HG03457 (cell line): ENCODE results near the gene CALN1.
"Not testable (repeated sequence)": the region's sequence is repeated elsewhere in the genome, so short reads cannot be mapped to it uniquely, and the experiment has no call there.

Experiments
- ATAC-seq: cut with Tn5 transposase; IDR thresholded peaks from one replicate; pipeline ENCODE4 v1.9.1; 2021; ENCODE audit warnings: moderate number of reproducible peaks; ENCODE audit not compliant: unreplicated experiment

The CALN1 gene

GRCh38 chr7:72209006-72209405 is 203.1 kb downstream of the CALN1 start:
- ATAC-seq = not testable (repeated sequence)

- ATAC-seq = no peak
Measured at GRCh38 chr7:72196176-72196575, 216.0 kb downstream of the CALN1 start.

GRCh38 chr7:72190919-72191318 is 221.2 kb downstream of the CALN1 start:
- ATAC-seq = no peak

- no peak for ATAC-seq
Measured at GRCh38 chr7:72190146-72190545, 222.0 kb downstream of the CALN1 start.

- no peak for ATAC-seq
Measured at GRCh38 chr7:72187179-72187578, 225.0 kb downstream of the CALN1 start.

- no peak for ATAC-seq
Measured at GRCh38 chr7:72183835-72184234, 228.3 kb downstream of the CALN1 start.

- ATAC-seq = no peak
Measured at GRCh38 chr7:72182036-72182435, 230.1 kb downstream of the CALN1 start.

- ATAC-seq = no peak
Measured at GRCh38 chr7:72176875-72177274, 235.3 kb downstream of the CALN1 start.

- ATAC-seq = no peak
Measured at GRCh38 chr7:72170475-72170874, 241.7 kb downstream of the CALN1 start.

GRCh38 chr7:72163271-72163670 is 248.9 kb downstream of the CALN1 start:
- ATAC-seq = no peak

- ATAC-seq = no peak
Measured at GRCh38 chr7:72161534-72161933, 250.6 kb downstream of the CALN1 start.

GRCh38 chr7:72159911-72160310 is 252.2 kb downstream of the CALN1 start:
- no peak for ATAC-seq

GRCh38 chr7:72156671-72157070 is 255.5 kb downstream of the CALN1 start:
- no peak for ATAC-seq

- ATAC-seq = no peak
Measured at GRCh38 chr7:72153132-72153512, 259.0 kb downstream of the CALN1 start.

- ATAC-seq = no peak
Measured at GRCh38 chr7:72152161-72153131, 259.7 kb downstream of the CALN1 start.

- ATAC-seq = no peak
Measured at GRCh38 chr7:72140566-72140965, 271.6 kb downstream of the CALN1 start.

- no peak for ATAC-seq
Measured at GRCh38 chr7:72127136-72127535, 285.0 kb downstream of the CALN1 start.

GRCh38 chr7:72123913-72124312 is 288.2 kb downstream of the CALN1 start:
- no peak for ATAC-seq

GRCh38 chr7:72118366-72118765 is 293.8 kb downstream of the CALN1 start:
- no peak for ATAC-seq

- ATAC-seq = no peak
Measured at GRCh38 chr7:72114129-72114528, 298.0 kb downstream of the CALN1 start.

- no peak for ATAC-seq
Measured at GRCh38 chr7:72112992-72113391, 299.1 kb downstream of the CALN1 start.

- no peak for ATAC-seq
Measured at GRCh38 chr7:72112530-72112929, 299.6 kb downstream of the CALN1 start.

GRCh38 chr7:72111086-72111485 is 301.1 kb downstream of the CALN1 start:
- no peak for ATAC-seq
